IPS DF 6.9 (cell line): ENCODE measurements around the gene MLN.
A peak's percentile ranks its signal among the peaks of the same experiment; 100 is the strongest.

Experiments used
- DNase-seq: peaks from one replicate; pipeline ENCODE4 v3.0.0-alpha.2; 2013; ENCODE audit warnings: low read depth, low spot score
- H3K27ac ChIP-seq: one replicate; pipeline ENCODE4 v1.5.1; 2013; ENCODE audit warnings: low read length, control low read depth
- H3K27me3 ChIP-seq: 2 replicates; pipeline ENCODE4 v1.6.1; 2013; ENCODE audit warnings: mild to moderate bottlenecking, low read length; ENCODE audit not compliant: control insufficient read depth, insufficient read depth
- H3K36me3 ChIP-seq: 2 replicates; pipeline ENCODE4 v1.6.1; 2013; ENCODE audit warnings: low read length; ENCODE audit not compliant: control insufficient read depth, insufficient read depth
- H3K4me1 ChIP-seq: 2 replicates; pipeline ENCODE4 v1.6.1; 2013; ENCODE audit warnings: low read length; ENCODE audit not compliant: control insufficient read depth, insufficient read depth
- H3K4me3 ChIP-seq: 2 replicates; pipeline ENCODE4 v1.5.1; 2013; ENCODE audit warnings: mild to moderate bottlenecking, low read length
- H3K9me3 ChIP-seq: 2 replicates; pipeline ENCODE4 v1.6.1; 2013; ENCODE audit warnings: low read length, inconsistent platforms; ENCODE audit not compliant: control insufficient read depth, insufficient read depth
- WGBS: extraction: QIAGEN DNeasy Blood & Tissue Kit; methylation state at CpG from one replicate; pipeline ENCODE4 v1.1.7; 2013; ENCODE audit warnings: mixed read lengths, missing lambda C conversion rate; ENCODE audit not compliant: insufficient read length, insufficient coverage; 5-methylcytosine and 5-hydroxymethylcytosine counted together

The MLN gene

DNA sequence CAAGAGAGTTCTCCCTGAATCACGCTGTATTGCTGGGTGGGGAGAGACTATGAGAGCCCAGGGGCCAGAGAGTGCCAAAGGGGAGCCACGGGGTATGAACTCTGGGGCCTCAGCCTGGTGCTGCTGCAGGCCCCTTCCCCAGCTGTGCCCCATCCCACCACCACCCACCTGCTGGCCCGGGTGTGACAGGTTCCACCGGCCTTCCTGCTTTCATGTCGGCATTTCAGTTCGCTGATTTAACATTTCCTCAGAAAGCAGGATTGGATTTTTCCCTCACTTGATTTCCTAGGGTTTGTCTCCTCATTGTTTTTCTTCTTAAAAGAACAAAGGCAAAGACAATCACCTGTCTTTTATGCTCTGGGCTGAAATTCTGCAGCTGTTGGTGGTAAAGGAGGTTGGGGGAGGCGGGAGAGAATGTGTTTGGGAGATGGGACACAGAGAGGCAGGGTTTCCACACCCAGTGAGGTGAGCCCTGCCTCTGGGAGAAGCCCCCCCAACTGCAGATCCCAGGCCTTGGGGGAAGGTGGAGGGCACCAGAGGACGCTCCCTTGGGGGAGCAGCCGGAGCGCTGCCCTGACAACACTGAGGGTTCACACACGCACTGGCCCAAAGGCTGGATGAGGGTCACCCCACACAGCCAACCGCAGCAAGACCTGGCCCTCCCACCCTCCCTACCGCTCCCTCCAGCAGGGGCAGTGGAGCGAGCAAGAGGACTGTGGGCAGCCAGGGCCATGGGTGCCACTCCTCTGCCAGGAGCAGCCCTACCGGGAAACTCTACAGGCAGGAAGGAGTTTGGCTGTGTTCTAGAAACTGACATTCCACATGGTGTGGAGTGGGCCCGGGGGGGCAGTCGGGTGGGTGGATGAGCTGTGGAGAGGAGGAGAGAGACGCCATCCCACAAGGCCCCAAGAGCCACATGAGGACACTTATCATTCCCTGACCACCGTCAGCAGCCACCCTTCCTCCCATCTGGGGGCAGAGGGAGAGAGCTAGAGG lies 10.5 kb upstream of the MLN start:
- Histone ChIP-seq H3K27me3 (no peaks in the 10 kb centered on the region), H3K4me1 (peaks cover 20% of the 10 kb centered on the region), H3K27ac (no peak overlapping the region), H3K36me3 (no peaks in the 10 kb centered on the region), H3K4me3 (no peak overlapping the region), H3K9me3 (no peaks in the 10 kb centered on the region)
- no CpG with 5 or more reads among the region's 19 CpGs for WGBS
- DNase-seq: no peak

DNA sequence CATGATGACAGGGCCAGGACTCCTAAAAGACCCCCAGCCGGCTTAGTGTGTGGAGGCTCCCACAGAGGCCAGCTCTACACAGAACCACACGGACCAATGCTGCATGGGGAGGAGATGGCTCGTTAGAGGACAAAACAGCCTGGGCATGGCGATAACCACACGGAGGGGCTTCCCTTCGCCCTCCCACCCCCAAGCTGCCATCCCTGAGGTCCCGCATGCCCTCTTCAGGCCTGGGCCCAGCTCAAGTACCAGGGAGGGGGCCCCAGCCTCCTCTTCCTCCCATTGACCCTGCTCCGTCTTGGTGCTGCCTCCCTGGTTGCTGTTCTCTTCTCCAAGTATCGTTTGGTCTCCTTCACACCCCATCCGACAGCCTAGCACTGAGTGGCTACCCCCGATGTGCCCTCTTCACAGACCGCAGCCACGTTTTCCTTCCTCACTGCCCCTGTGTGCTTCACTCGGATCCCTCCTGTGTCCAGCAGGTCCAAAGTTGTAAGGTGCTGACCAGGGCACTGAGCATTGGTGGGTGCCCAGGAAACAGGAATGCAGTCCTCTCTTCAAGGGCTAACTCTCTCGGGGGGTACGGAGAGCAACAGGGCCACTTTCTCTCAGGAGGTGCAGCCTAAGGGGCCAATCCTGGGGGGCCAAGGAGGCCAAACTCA lies 9.6 kb upstream of the MLN start:
- H3K9me3 ChIP-seq: no peaks in the 10 kb centered on the region
- H3K27me3 ChIP-seq: no peaks in the 10 kb centered on the region
- H3K4me1 ChIP-seq: peaks cover 20% of the 10 kb centered on the region
- H3K4me3 ChIP-seq: no peak overlapping the region
- no peak overlapping the region for H3K27ac ChIP-seq
- no peak for DNase-seq
- WGBS: no CpG with 5 or more reads among the region's 16 CpGs
- H3K36me3 ChIP-seq: no peaks in the 10 kb centered on the region

DNA sequence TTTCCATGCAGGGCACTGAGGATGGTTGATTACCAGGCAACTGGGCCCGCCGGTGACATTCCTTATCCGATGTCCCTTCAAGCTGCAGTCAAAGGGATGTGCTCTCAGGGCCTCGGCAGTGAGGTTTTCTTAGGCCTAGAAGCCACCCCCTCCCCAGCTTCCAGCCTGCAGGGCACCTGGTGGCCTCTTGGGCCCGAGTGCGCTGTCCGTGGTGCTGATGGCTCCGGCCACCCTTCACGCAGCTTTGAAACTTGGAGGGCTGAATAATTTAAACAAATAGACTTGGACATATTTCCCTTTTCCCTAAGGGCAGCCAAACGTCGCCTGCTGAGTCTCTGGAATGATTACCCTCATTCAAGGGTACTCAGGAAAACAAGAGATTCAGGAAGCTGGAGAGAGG lies 8.9 kb upstream of the MLN start:
- Histone ChIP-seq H3K9me3 (no peaks in the 10 kb centered on the region), H3K27me3 (no peaks in the 10 kb centered on the region), H3K4me3 (no peak overlapping the region), H3K36me3 (no peaks in the 10 kb centered on the region), H3K4me1 (peaks cover 20% of the 10 kb centered on the region), H3K27ac (no peak overlapping the region)
- DNase-seq: peak; percentile 74
- no CpG with 5 or more reads among the region's 11 CpGs for WGBS

DNA sequence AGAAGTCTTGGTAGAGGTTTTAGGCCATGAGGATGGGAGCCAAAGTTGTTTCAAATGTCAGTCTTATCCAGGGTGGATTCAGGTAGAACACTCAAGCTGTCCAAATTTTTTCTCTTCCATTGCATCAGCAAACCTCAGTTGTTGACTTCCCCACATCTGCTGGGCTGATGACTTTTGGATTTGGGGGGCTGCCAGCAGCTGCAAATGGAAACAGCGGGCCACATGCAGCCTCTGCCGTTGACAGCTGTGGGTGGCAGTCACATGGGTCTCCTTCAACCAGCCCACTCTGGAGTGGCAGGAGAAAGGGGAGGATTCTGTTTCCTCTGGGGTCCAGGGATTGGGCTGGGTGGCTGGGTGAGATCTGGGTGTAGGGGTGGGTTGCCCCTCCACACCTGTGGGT lies 5.8 kb upstream of the MLN start:
- Histone ChIP-seq H3K36me3 (no peaks in the 10 kb centered on the region), H3K4me1 (peaks cover 20% of the 10 kb centered on the region), H3K27ac (no peak overlapping the region), H3K4me3 (no peak overlapping the region), H3K27me3 (no peaks in the 10 kb centered on the region), H3K9me3 (no peaks in the 10 kb centered on the region)
- WGBS: no CpG with 5 or more reads among the region's 2 CpGs
- no peak for DNase-seq

DNA sequence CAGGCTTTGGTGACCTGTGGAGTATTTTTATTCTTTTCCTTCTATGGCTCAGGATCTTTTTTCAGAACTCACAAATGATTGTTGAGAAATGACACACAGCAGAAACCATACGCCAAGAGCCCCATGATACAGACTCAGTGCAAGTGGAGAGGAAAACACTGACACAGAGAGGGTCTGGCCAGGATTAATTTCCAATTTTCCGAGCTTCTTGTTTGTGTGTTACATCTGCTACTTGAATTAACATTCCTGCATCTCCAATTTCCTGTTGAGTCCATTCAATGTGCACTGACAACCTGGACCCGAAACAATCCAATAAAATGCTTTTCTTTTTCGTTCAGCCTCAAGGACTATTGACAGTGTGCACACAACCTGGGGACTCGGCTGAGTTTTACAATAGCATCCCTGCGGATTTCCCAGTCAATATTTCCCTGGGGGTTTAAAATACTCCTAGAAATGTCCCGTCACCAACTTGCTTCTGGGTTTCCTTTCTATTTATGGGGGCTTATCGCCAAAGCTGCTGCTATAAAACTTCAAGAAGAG lies 4.9 kb upstream of the MLN start:
- DNase-seq: no peak
- H3K9me3 ChIP-seq: no peaks in the 10 kb centered on the region
- no peaks in the 10 kb centered on the region for H3K36me3 ChIP-seq
- H3K27ac ChIP-seq: no peak overlapping the region
- peaks cover 17% of the 10 kb centered on the region for H3K4me1 ChIP-seq
- WGBS: no CpG with 5 or more reads among the region's 8 CpGs
- H3K4me3 ChIP-seq: no peak overlapping the region
- H3K27me3 ChIP-seq: no peaks in the 10 kb centered on the region

DNA sequence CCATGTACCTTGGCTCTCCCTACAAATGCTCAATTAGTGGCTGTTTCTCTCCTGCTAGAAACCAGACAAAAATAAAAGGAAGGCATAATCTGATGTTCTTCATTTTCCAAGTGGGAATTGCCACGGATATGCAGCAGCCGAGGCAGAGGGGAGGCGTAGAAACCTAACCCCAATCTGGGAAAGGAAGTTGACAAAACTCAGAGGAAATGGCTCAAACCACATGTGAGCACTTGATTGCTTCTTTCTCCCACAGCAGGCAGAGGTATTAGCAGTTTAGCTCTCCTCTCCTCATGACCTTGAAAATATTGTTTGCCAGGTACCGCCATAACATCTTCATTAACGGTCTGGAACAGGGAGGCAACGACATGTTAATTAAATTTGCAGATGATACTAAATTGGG lies 3.8 kb upstream of the MLN start:
- Histone ChIP-seq H3K4me1 (peaks cover 12% of the 10 kb centered on the region), H3K27me3 (no peaks in the 10 kb centered on the region), H3K9me3 (no peaks in the 10 kb centered on the region), H3K4me3 (no peak overlapping the region), H3K36me3 (no peaks in the 10 kb centered on the region), H3K27ac (no peak overlapping the region)
- DNase-seq: no peak
- WGBS: no CpG with 5 or more reads among the region's 6 CpGs

DNA sequence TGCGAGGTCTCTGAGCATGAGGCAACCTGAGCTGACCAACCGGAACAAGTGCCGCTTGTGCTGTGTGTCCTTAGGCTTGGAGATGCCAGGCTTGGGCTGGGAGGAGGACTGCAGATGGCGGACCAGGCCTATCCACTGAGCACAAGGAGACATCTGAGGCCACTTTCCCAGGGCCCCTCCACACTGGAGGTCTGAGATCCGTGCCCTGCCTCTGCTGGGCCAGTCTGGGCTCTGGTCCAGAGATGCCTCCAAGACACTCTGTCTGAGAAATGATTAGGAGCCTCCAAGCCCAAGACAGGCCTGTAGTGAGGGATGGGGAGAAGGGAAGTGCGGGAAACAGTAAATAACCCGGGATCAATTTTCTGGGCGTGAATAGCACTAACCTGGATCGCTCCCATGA lies 3.0 kb upstream of the MLN start:
- WGBS: no CpG with 5 or more reads among the region's 9 CpGs
- Histone ChIP-seq H3K9me3 (no peaks in the 10 kb centered on the region), H3K4me3 (no peak overlapping the region), H3K36me3 (no peaks in the 10 kb centered on the region; the same call in 1 of the 2 replicates), H3K27me3 (no peaks in the 10 kb centered on the region), H3K4me1 (peaks cover 6% of the 10 kb centered on the region; the same call in 1 of the 2 replicates), H3K27ac (no peak overlapping the region)
- no peak for DNase-seq

DNA sequence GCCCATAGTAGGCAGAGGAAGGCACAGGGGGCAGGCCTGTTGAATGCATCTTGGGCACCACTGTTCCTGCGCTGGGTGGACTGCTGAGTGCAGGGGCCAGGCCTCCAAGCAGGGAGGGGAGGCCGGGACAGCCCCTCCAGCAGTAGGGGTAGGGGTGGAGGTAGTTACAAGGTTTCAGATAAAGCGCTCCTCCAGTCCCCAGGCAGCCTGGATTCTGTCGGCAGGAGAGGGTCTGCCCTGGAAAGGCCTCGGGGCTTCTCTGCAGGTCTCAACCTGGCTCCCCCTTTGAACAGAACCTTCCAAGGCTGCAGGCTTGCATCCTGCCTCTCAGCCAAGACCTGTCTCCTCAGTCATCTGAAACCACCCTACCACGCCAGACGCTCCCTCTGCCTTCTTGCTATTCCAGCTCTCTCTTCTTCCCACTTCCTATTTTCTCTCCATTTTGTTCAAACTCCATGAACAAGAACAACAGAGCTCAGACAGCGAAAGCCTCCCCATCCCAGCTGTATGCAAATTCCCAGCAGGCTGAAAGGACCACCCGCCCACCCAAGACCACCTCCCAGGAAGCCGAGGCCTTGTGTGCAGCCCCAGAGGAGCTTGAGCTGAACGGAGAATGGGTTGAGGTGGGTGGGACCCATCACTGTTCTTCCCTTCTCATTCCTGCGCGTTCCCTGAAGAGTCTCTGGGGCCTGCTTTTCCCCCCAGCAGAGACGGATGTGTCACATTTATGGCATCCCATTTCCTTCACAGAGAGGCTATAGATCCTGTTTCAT lies 1.4 kb downstream of the MLN start:
- no CpG with 5 or more reads among the region's 14 CpGs for WGBS
- Histone ChIP-seq H3K27ac (no peak overlapping the region), H3K27me3 (no peaks in the 10 kb centered on the region), H3K4me3 (no peak overlapping the region), H3K36me3 (no peaks in the 10 kb centered on the region; the same call in 1 of the 2 replicates), H3K4me1 (peaks cover 1% of the 10 kb centered on the region; the same call in 1 of the 2 replicates), H3K9me3 (no peaks in the 10 kb centered on the region)
- no peak for DNase-seq

DNA sequence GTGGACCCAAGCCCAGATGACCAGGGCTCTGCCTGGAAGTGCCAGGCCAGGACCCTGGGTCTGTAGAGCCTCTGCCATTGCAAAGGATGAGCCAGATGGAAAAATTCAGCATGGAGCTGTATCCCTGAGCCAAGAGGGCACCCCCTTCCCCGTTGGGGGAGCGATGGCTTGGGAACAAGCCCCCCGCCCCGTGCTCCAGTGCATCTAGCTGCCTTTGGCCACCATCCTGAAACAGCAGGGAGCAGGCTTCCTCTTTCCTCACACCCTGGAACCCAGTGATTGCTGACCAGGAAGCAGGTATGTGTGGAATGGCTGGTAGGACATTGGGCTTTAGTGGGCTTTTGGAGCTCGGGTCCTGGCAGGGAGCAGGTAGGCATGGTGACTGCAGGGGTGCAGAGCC lies 2.2 kb downstream of the MLN start:
- WGBS: no CpG with 5 or more reads among the region's 5 CpGs
- Histone ChIP-seq H3K9me3 (no peaks in the 10 kb centered on the region), H3K36me3 (no peaks in the 10 kb centered on the region; the same call in 1 of the 2 replicates), H3K27ac (no peak overlapping the region), H3K4me3 (no peak overlapping the region), H3K4me1 (peaks cover 3% of the 10 kb centered on the region; the same call in 1 of the 2 replicates), H3K27me3 (no peaks in the 10 kb centered on the region)
- no peak for DNase-seq
